NCI-H748 (cell line): ENCODE measurements around the gene CCNL1.
"Not testable (repeated sequence)": the region's sequence is repeated elsewhere in the genome, so short reads cannot be mapped to it uniquely, and the experiment has no call there.

Experiments
- DNase-seq: peaks from one replicate; lab custom pipeline; 2025; ENCODE audit not compliant: unreplicated experiment; lab: John Stamatoyannopoulos, UW

The CCNL1 gene

GRCh38 chr3:157159762-157160657 lies at the start of gene CCNL1:
CCNL1 (minus strand) TSS chr3:157160147; CDS start chr3:157160094, 53 bp downstream.
- DNase-seq, result peak; percentile 96

- DNase-seq, result no peak
Observed at GRCh38 chr3:157204880-157205279, 44.9 kb upstream of the CCNL1 start.

- DNase-seq, result peak; percentile 11
Observed at GRCh38 chr3:157204431-157204830, 44.5 kb upstream of the CCNL1 start.

GRCh38 chr3:157201648-157202278 lies 41.8 kb upstream of the CCNL1 start:
- DNase-seq, result peak; percentile 52

- DNase-seq, result no peak
Observed at GRCh38 chr3:157199841-157200240, 39.9 kb upstream of the CCNL1 start.

- DNase-seq, result no peak
Observed at GRCh38 chr3:157195965-157196364, 36.0 kb upstream of the CCNL1 start.

GRCh38 chr3:157191149-157191548 lies 31.2 kb upstream of the CCNL1 start:
- DNase-seq, result not testable (repeated sequence)

- DNase-seq, result no peak
Observed at GRCh38 chr3:157190380-157190872, 30.5 kb upstream of the CCNL1 start.

GRCh38 chr3:157188391-157188790 lies 28.4 kb upstream of the CCNL1 start:
- DNase-seq, result no peak

- no peak for DNase-seq
Observed at GRCh38 chr3:157182879-157183278, 22.9 kb upstream of the CCNL1 start.

GRCh38 chr3:157180262-157180661 lies 20.3 kb upstream of the CCNL1 start:
- DNase-seq, result no peak

GRCh38 chr3:157179365-157179803 lies 19.4 kb upstream of the CCNL1 start:
- no peak for DNase-seq

- DNase-seq, result not testable (repeated sequence)
Observed at GRCh38 chr3:157178503-157179364, 18.8 kb upstream of the CCNL1 start.

GRCh38 chr3:157177801-157178453 lies 18.0 kb upstream of the CCNL1 start:
- not testable (repeated sequence) for DNase-seq

GRCh38 chr3:157176934-157177333 lies 17.0 kb upstream of the CCNL1 start:
- DNase-seq, result no peak

GRCh38 chr3:157175691-157176507 lies 16.0 kb upstream of the CCNL1 start:
- DNase-seq, result peak; percentile 25

GRCh38 chr3:157174649-157175498 lies 14.9 kb upstream of the CCNL1 start:
- peak; percentile 99 for DNase-seq

- DNase-seq, result peak; percentile 49
Observed at GRCh38 chr3:157174290-157174648, 14.3 kb upstream of the CCNL1 start.

- not testable (repeated sequence) for DNase-seq
Observed at GRCh38 chr3:157173343-157173742, 13.4 kb upstream of the CCNL1 start.
